ENCODE data around the gene TDRD3.

The TDRD3 gene

DNA sequence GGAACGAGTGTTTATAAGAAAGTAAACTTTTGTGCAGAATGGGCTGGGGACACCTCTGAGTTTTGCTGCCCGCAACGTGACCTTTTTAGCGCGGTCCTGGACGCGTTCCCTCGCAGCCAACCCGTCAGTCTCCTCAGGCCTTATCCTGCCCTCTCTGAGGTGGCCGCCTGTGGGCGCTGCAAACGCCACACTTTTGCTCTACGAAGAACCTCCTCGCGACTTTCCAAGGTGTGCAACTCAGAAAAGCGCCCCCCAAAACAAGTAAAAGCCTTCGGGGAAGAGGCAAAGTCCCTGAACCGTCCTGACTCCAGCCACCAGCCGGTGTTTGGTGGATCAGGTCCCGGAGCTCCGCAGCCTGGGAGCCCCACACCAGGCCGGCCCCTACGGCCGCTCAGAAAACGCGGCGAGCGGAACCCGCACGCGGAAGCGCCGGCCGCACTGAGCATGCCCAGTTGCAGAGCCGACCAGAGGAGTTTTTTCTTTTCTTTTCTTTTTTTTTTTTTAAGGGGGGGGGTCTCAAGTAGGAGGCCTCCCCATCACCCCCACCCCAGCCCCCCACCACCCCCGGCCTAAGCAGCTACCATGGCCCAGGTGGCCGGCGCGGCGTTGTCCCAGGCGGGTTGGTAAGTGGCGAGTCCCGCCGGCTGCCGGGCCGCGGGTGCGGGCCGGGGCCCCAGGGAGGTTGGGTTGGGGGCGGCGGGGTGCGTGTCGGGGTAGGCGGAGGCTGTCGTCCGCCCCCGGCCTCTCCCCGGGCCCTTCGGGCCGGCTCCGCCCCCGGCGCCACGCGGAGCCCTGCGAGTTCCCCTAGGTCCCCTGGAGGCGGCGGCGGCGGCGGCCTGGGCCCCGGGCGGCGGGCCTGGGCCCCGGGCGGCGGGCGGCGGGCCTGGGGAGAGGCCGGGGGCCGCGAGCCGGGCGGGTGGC, at the start of gene TDRD3:
Gene TDRD3, plus strand, starts transcription at position 438 of the 921 bp plus-strand sequence. Its CDS starts 145 bp downstream, at position 583.
- TF ChIP-seq, protein P1, sequence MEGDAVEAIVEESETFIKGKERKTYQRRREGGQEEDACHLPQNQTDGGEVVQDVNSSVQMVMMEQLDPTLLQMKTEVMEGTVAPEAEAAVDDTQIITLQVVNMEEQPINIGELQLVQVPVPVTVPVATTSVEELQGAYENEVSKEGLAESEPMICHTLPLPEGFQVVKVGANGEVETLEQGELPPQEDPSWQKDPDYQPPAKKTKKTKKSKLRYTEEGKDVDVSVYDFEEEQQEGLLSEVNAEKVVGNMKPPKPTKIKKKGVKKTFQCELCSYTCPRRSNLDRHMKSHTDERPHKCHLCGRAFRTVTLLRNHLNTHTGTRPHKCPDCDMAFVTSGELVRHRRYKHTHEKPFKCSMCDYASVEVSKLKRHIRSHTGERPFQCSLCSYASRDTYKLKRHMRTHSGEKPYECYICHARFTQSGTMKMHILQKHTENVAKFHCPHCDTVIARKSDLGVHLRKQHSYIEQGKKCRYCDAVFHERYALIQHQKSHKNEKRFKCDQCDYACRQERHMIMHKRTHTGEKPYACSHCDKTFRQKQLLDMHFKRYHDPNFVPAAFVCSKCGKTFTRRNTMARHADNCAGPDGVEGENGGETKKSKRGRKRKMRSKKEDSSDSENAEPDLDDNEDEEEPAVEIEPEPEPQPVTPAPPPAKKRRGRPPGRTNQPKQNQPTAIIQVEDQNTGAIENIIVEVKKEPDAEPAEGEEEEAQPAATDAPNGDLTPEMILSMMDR (IDR thresholded peaks at IDR 0.05; ENCODE audit: insufficient read depth, low read length, poor library complexity, severe bottlenecking), result peak; percentile 98
- Histone ChIP-seq H3K27me3 (replicated peaks; ENCODE audit: control insufficient read depth, insufficient read depth, low read length) (no peaks in the 10 kb centered on the region), H3K4me3 (replicated peaks; ENCODE audit: low read depth, low read length) (peak within 1 kb of the TSS; percentile 85), H3K36me3 (ENCODE audit: control insufficient read depth, insufficient read depth, low read length) (no peaks in the 10 kb centered on the region)
- peak; percentile 91 for DNase-seq (ENCODE audit: extremely low read depth, insufficient read length)

DNA sequence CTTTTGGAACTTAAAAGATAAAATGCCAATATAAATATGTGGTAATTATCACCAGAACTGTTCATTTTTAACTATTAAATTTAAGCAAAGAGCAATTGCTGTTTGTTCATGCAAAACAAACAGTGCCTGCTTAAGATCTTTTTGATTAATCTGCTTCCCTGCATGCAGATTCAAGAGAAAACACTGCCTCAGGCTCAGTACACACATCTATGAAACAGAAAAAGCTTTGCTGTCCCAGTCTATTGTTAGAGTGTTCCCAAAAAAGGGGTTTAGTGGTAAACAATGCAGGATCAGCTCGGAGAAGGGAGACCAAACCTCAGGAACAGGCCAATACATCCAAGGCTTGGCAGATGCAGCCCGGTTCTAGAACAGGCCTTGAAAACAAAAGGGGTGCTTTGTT, 49.3 kb upstream of the TDRD3 start:
- DNase-seq (ENCODE audit: extremely low read depth, insufficient read length), result no peak
- TF ChIP-seq, protein P1 (IDR thresholded peaks at IDR 0.05; ENCODE audit: insufficient read depth, low read length, poor library complexity, severe bottlenecking), result no peak
- Histone ChIP-seq H3K36me3 (ENCODE audit: control insufficient read depth, insufficient read depth, low read length) (no peaks in the 10 kb centered on the region), H3K4me3 (replicated peaks; ENCODE audit: low read depth, low read length) (no peak overlapping the region), H3K27me3 (replicated peaks; ENCODE audit: control insufficient read depth, insufficient read depth, low read length) (no peaks in the 10 kb centered on the region)

DNA sequence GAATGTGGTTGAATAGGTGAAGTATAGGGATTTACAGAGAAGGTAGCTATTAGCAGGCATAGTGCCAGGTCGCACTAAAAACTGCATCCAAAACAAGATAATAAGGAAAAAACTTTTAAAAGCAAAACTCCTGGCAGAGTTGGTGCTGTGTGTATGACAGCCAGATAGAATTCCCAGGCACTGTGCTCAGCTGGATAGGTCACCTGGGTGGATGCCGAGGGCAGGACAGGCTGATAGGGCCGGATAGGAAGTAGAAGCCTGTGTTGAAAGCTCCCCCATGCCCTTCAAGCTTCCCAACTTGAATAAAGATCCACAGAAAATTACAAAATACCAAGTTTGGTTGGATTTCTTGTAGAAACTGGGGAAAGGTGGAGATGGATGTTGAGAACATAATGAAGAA, 48.9 kb upstream of the TDRD3 start:
- Histone ChIP-seq H3K4me3 (replicated peaks; ENCODE audit: low read depth, low read length) (no peak overlapping the region), H3K27me3 (replicated peaks; ENCODE audit: control insufficient read depth, insufficient read depth, low read length) (no peaks in the 10 kb centered on the region), H3K36me3 (ENCODE audit: control insufficient read depth, insufficient read depth, low read length) (no peaks in the 10 kb centered on the region)
- TF ChIP-seq, protein P1 (IDR thresholded peaks at IDR 0.05; ENCODE audit: insufficient read depth, low read length, poor library complexity, severe bottlenecking), result no peak
- DNase-seq (ENCODE audit: extremely low read depth, insufficient read length), result no peak

DNA sequence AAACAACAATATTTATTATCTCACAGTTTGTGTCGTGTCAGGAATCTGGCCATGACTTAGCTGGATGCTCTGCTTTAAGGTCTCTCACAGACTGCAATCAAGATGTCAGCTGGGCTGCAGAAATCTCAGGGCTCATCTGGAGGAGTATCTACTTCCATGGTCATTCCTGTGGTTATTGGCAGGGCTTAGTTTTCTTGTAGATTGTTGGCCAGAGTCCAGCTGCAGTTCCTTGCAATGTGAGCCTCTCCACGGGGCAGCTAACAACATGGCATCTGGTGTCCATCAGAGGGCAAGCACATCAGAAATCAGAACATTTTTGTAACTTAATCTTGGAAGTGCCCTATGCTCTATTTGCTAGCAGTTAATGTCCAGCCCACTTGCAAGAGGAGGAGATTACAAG, 45.7 kb upstream of the TDRD3 start:
- TF ChIP-seq, protein P1 (IDR thresholded peaks at IDR 0.05; ENCODE audit: insufficient read depth, low read length, poor library complexity, severe bottlenecking), result no peak
- Histone ChIP-seq H3K4me3 (replicated peaks; ENCODE audit: low read depth, low read length) (no peak overlapping the region), H3K36me3 (ENCODE audit: control insufficient read depth, insufficient read depth, low read length) (no peaks in the 10 kb centered on the region), H3K27me3 (replicated peaks; ENCODE audit: control insufficient read depth, insufficient read depth, low read length) (no peaks in the 10 kb centered on the region)
- no peak for DNase-seq (ENCODE audit: extremely low read depth, insufficient read length)

DNA sequence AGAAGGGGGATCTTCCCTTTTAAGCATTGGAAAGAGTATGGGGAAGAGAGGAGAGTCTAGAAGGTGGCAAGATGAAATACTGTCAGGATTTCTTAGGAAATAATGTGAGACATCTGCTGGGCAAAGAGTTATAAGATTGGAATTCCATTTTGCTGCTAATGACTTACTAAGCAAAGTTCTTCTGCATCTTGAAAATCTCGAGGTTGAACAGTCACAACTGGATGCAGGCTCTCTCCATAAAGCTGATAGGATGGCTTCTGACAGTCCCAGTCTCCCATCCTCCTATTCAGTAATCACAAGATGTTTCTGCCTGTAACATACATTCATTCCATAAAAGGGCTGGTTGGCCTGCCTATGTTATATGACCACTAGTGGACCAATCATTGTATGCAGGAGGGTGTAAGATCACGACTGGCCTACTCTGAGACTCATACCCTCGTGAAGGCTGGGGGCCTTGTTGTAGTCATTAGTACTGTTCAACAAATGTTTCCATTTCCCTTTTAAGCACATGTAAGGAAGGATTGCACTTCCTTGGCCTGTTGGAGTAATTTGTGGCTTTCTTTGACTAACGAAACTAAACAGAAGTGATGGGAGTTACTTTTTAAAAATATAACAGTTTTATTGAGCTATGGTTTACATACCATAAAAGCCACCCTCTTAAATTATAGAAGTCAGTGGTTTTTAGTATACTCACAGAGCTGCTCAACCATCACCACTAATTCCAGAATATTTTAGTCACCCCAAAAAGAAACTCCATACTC, 45.0 kb upstream of the TDRD3 start:
- Histone ChIP-seq H3K27me3 (replicated peaks; ENCODE audit: control insufficient read depth, insufficient read depth, low read length) (no peaks in the 10 kb centered on the region), H3K36me3 (ENCODE audit: control insufficient read depth, insufficient read depth, low read length) (no peaks in the 10 kb centered on the region), H3K4me3 (replicated peaks; ENCODE audit: low read depth, low read length) (no peak overlapping the region)
- TF ChIP-seq, protein P1 (IDR thresholded peaks at IDR 0.05; ENCODE audit: insufficient read depth, low read length, poor library complexity, severe bottlenecking), result no peak
- DNase-seq (ENCODE audit: extremely low read depth, insufficient read length), result no peak

Data from GM06990 (cell line).